GM10248 (cell line): Measurements from ENCODE around the gene ASPRV1.
"Not testable (repeated sequence)": the region's sequence is repeated elsewhere in the genome, so short reads cannot be mapped to it uniquely, and the experiment has no call there.

Experiments
- CTCF ChIA-PET: fragments of 300-600 bp; sonication (Branson Sonifier 250); formaldehyde crosslinking; extraction: SDS; loops from one replicate; lab custom pipeline; 2021; ENCODE audit warnings: antibody characterized with exemption; lab: Yijun Ruan, JAX
- POLR2A ChIA-PET: fragments of 350-650 bp; sonication (Branson Sonifier 250); formaldehyde crosslinking; extraction: SDS; loops from one replicate; lab custom pipeline; 2020; ENCODE audit warnings: antibody characterized with exemption; lab: Yijun Ruan, JAX
- DNase-seq: peaks from one replicate; pipeline ENCODE4 v3.0.0; 2012; ENCODE audit errors: extremely low spot score
- TF ChIP-seq, protein P1 (sequence below): IDR thresholded peaks from 2 replicates; pipeline ENCODE4 v1.5.1; 2012; ENCODE audit warnings: mild to moderate bottlenecking, low read depth; ENCODE audit errors: extremely low read depth, missing control alignments, control extremely low read depth

Gene ASPRV1

GRCh38 chr2:70005752-70006446, 44.5 kb upstream of the ASPRV1 start:
- CTCF ChIA-PET, result interaction anchor here (1.2 to 1.5 kb wide), 2 partner anchors 20 to 282 kb away, joined by 3 to 5 read pairs; no protein-coding TSS in a partner anchor
- DNase-seq, result no peak

DNA sequence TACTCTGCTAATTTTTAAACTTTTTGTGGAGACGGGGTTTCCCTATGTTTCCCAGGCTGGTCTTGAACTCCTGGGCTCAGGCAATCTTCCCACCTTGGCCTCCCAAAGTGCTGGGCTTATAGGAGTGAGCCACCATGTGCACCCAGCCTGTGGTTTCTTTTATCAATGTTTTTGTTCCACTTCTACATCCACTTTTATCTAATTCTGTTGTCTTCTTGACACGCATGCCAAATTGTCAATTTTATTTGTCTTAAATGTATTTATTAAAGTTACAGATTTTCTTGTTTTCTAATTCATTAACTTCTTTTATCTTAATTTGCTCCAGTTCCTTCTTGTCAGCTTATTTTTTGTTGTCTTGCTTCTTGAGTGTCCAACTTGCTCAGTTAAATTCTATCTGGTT, 43.8 kb upstream of the ASPRV1 start:
- POLR2A ChIA-PET, result no interaction called here

More at GRCh38 chr2:70005752-70006446, 44.5 kb upstream of the ASPRV1 start:
- TF ChIP-seq, protein P1, sequence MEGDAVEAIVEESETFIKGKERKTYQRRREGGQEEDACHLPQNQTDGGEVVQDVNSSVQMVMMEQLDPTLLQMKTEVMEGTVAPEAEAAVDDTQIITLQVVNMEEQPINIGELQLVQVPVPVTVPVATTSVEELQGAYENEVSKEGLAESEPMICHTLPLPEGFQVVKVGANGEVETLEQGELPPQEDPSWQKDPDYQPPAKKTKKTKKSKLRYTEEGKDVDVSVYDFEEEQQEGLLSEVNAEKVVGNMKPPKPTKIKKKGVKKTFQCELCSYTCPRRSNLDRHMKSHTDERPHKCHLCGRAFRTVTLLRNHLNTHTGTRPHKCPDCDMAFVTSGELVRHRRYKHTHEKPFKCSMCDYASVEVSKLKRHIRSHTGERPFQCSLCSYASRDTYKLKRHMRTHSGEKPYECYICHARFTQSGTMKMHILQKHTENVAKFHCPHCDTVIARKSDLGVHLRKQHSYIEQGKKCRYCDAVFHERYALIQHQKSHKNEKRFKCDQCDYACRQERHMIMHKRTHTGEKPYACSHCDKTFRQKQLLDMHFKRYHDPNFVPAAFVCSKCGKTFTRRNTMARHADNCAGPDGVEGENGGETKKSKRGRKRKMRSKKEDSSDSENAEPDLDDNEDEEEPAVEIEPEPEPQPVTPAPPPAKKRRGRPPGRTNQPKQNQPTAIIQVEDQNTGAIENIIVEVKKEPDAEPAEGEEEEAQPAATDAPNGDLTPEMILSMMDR, result no peak
- POLR2A ChIA-PET, result no interaction called here

DNA sequence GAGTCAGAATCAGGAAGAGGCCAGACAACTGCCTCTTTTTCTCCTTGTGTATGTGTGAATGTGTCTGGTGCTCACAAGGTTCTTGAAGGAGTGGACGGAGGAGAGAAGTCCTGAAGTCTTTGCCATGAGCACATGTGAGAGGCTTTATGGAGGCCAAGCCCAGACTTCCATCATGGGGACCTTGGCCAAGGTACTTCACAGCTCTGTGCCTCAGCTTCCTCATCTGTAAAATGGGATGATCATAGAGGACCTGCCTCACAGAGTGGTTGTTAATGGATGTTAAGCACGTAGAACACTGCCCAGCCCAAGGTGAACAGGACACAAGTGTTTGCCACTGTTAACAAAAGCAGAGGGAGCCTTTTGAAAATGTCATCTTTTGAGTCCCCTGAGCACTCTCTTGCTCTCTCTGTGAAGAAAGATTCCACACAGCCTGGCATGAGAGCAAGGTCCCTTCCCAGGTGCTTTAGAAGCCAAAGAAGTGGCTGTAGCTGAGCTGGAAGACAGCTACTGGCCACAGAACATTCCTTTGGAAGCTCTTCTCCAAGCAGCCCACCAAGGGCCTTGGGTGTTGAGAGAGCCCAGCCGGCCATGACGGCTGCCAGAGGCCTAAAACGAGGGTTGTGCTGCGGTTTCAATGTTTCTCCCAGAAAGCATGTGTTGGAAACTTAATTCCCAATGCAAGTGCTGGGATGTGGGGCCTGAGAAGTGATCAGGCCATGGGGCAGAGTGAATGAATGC, 41.8 kb upstream of the ASPRV1 start:
- TF ChIP-seq, protein P1, result no peak
- ChIA-PET CTCF (interaction anchor here (1.4 kb wide), 1 partner anchor 12 kb away, joined by 5 read pairs; no protein-coding TSS in a partner anchor), POLR2A (no interaction called here)
- DNase-seq, result no peak

More for the DNA sequence above, 43.8 kb upstream of the ASPRV1 start:
- DNase-seq, result no peak
- TF ChIP-seq, protein P1, result no peak
- CTCF ChIA-PET, result interaction anchor here (1.2 to 1.5 kb wide), 3 partner anchors 17 to 282 kb away, joined by 3 to 5 read pairs (median 3); no protein-coding TSS in a partner anchor

DNA sequence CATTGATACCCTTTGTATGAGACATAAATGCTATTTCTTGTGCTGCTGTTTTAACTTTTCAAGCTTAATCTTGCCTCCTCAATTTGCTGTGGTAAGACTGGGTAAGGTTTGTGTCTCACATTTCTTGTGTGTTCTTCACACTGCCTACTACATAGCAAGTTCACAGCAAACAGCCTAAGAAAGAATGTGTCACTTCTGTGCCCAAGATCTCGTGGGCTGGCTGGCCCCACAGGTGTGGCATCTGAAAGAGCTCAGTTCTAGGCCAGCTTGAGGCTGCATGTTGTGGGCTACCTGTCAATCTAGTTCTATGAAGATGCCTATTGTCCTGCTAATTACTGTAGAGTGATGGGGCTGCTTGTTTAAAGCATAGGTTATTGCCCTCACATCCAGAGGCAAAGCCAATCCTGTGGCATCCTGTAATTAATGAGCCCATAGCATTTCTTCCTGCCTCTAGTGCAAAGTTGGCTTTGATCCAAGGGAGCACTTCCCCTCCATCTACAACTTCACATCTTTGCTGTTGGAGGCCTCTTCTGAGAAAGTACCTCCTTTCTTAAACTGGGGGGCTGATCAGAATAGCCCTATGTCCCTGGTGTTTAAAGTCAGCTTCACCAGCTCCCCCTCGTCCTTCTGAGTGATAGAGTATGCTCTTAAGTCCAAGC, 40.9 kb upstream of the ASPRV1 start:
- CTCF ChIA-PET, result interaction anchor here (1.4 kb wide), 1 partner anchor 13 kb away, joined by 5 read pairs; no protein-coding TSS in a partner anchor
- POLR2A ChIA-PET, result no interaction called here
- TF ChIP-seq, protein P1, result no peak
- no peak for DNase-seq

DNA sequence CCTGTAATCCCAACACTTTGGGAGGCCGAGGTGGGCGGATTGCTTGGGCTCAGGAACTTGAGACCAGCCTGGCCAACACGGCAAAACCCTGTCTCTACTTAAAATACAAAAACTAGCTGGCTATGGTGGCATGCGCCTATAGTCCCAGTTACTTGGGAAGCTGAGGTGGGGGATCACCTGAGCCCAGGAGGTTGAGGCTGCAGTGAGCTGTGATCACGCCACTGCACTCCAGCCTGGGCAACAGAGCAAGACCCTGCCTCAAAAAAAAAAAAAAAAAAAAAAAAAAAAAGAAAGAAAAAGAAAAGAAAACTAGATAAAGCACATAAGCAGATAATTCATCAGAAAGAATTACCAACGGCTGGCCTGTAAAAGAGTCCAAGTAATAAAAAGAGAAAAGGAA, 39.1 kb upstream of the ASPRV1 start:
- POLR2A ChIA-PET, DNase-seq, CTCF ChIA-PET: not testable (repeated sequence)

- no peak for DNase-seq
- TF ChIP-seq, protein P1, result no peak
- ChIA-PET POLR2A (no interaction called here), CTCF (interaction anchor here (0.9 to 1.5 kb wide), 4 partner anchors 9 to 38 kb away, joined by 3 read pairs; no protein-coding TSS in a partner anchor)
Observed at GRCh38 chr2:69998761-69999160, 37.3 kb upstream of the ASPRV1 start.
